H9 (cell line): ENCODE data around the gene NKX3-2. TPM values are rescaled to one million over a fixed set of nuclear protein-coding genes. Genes with fewer than 3 reads are reported as not detected.

Experiments used
- DNase-seq: peaks from one replicate; pipeline ENCODE4 v3.0.0-alpha.2; 2017
- H2AFZ ChIP-seq: one replicate; pipeline ENCODE4 v1.6.1; 2013; ENCODE audit warnings: mild to moderate bottlenecking, low read length, control low read depth, moderate library complexity
- H2AK5ac ChIP-seq: 2 replicates; pipeline ENCODE4 v1.6.1; 2013; ENCODE audit warnings: low read length, control low read depth, mixed read lengths; ENCODE audit not compliant: insufficient read length
- H2BK120ac ChIP-seq: one replicate; pipeline ENCODE4 v1.6.1; 2013; ENCODE audit warnings: low read depth, mild to moderate bottlenecking, low read length, control low read depth, inconsistent platforms; ENCODE audit not compliant: poor library complexity, severe bottlenecking
- H2BK12ac ChIP-seq: 2 replicates; pipeline ENCODE4 v1.6.1; 2013; ENCODE audit warnings: low read length, control low read depth, mixed read lengths, low read depth; ENCODE audit not compliant: insufficient read length
- H2BK15ac ChIP-seq: 2 replicates; pipeline ENCODE4 v1.6.1; 2013; ENCODE audit warnings: low read depth, low read length, control low read depth
- H2BK20ac ChIP-seq: one replicate; pipeline ENCODE4 v1.6.1; 2013; ENCODE audit warnings: low read depth, mild to moderate bottlenecking, low read length, control low read depth, inconsistent platforms; ENCODE audit not compliant: poor library complexity, severe bottlenecking
- H2BK5ac ChIP-seq: 2 replicates; pipeline ENCODE4 v1.6.1; 2013; ENCODE audit warnings: low read length, control low read depth, mixed read lengths; ENCODE audit not compliant: insufficient read length
- H3K14ac ChIP-seq: 2 replicates; pipeline ENCODE4 v1.6.1; 2013; ENCODE audit warnings: low read length, control low read depth; ENCODE audit not compliant: insufficient read depth
- H3K18ac ChIP-seq: 2 replicates; pipeline ENCODE4 v1.6.1; 2013; ENCODE audit warnings: low read depth, mild to moderate bottlenecking, mixed read lengths, low read length, control low read depth; ENCODE audit not compliant: insufficient read length
- H3K23ac ChIP-seq: 2 replicates; pipeline ENCODE4 v1.6.1; 2013; ENCODE audit warnings: low read length, control low read depth, mixed read lengths, low read depth; ENCODE audit not compliant: insufficient read length
- H3K23me2 ChIP-seq: 2 replicates; pipeline ENCODE4 v1.6.1; 2013; ENCODE audit warnings: low read depth, mild to moderate bottlenecking, mixed read lengths, low read length, control low read depth; ENCODE audit not compliant: insufficient read length, poor library complexity, severe bottlenecking
- H3K27ac ChIP-seq: 2 replicates; pipeline ENCODE4 v1.5.1; 2013; ENCODE audit warnings: low read length, control low read depth, mixed read lengths, low read depth; ENCODE audit not compliant: insufficient read length
- H3K27me3 ChIP-seq: 2 replicates; pipeline ENCODE4 v1.6.1; 2013; ENCODE audit warnings: low read length, control low read depth, inconsistent platforms; ENCODE audit not compliant: insufficient read depth
- H3K4ac ChIP-seq: 2 replicates; pipeline ENCODE4 v1.6.1; 2013; ENCODE audit warnings: low read depth, mild to moderate bottlenecking, control low read depth, inconsistent platforms, low read length, moderate library complexity
- H3K4me1 ChIP-seq: 2 replicates; pipeline ENCODE4 v1.6.1; 2013; ENCODE audit warnings: low read length, control low read depth, inconsistent platforms; ENCODE audit not compliant: insufficient read depth
- H3K4me2 ChIP-seq: 2 replicates; pipeline ENCODE4 v1.6.1; 2013; ENCODE audit warnings: low read length, control low read depth, mixed read lengths; ENCODE audit not compliant: insufficient read length, insufficient read depth
- H3K56ac ChIP-seq: 2 replicates; pipeline ENCODE4 v1.6.1; 2013; ENCODE audit warnings: low read depth, mild to moderate bottlenecking, mixed read lengths, low read length, control low read depth; ENCODE audit not compliant: insufficient read length
- H3K79me1 ChIP-seq: 2 replicates; pipeline ENCODE4 v1.6.1; 2013; ENCODE audit warnings: low read depth, mild to moderate bottlenecking, moderate library complexity, low read length, control low read depth, inconsistent platforms; ENCODE audit not compliant: insufficient read depth, poor library complexity, severe bottlenecking
- H3K79me2 ChIP-seq: 2 replicates; pipeline ENCODE4 v1.6.1; 2013; ENCODE audit warnings: low read length, control low read depth, inconsistent platforms; ENCODE audit not compliant: insufficient read depth
- H3K9ac ChIP-seq: 2 replicates; pipeline ENCODE4 v1.6.1; 2013; ENCODE audit warnings: low read length, control low read depth, mixed read lengths; ENCODE audit not compliant: insufficient read length; ENCODE audit errors: extremely low read depth
- H3K9me3 ChIP-seq: one replicate; pipeline ENCODE4 v1.6.1; 2013; ENCODE audit warnings: low read depth, low read length, inconsistent platforms; ENCODE audit not compliant: control insufficient read depth
- H3T11ph ChIP-seq: one replicate; pipeline ENCODE4 v1.6.1; 2013; ENCODE audit warnings: mild to moderate bottlenecking, low read length, control low read depth, inconsistent platforms
- H4K20me1 ChIP-seq: one replicate; pipeline ENCODE4 v1.6.1; 2013; ENCODE audit not compliant: control insufficient read depth, insufficient read length, insufficient read depth
- H4K5ac ChIP-seq: 2 replicates; pipeline ENCODE4 v1.6.1; 2013; ENCODE audit warnings: low read depth, mild to moderate bottlenecking, mixed read lengths, low read length, control low read depth; ENCODE audit not compliant: insufficient read length
- H4K8ac ChIP-seq: replicated peaks from 2 replicates; pipeline ENCODE4 v1.6.1; 2013; ENCODE audit warnings: low read length, control low read depth, mixed read lengths, low read depth; ENCODE audit not compliant: insufficient read length
- H4K91ac ChIP-seq: 2 replicates; pipeline ENCODE4 v1.6.1; 2013; ENCODE audit warnings: low read depth, mild to moderate bottlenecking, moderate library complexity, mixed read lengths, low read length, control low read depth; ENCODE audit not compliant: insufficient read length
- H3K27ac Mint-ChIP-seq, 3 experiments: 2 replicates in 2 of 3; 3 replicates in 1 of 3; pipeline ENCODE4 v1.8.0; 2020 to 2021; ENCODE audit warnings: mixed read lengths in 3 of 3, mild to moderate bottlenecking in 1 of 3, moderate library complexity in 1 of 3
- H3K27me3 Mint-ChIP-seq: 2 replicates; pipeline ENCODE4 v1.8.0; 2021; ENCODE audit warnings: low read depth, mild to moderate bottlenecking, moderate library complexity, mixed read lengths
- H3K36me3 Mint-ChIP-seq, 3 experiments: 2 replicates in 2 of 3; 3 replicates in 1 of 3; pipeline ENCODE4 v1.8.0; 2020 to 2021; ENCODE audit warnings: low read depth in 3 of 3, mixed read lengths in 3 of 3; ENCODE audit not compliant: insufficient read depth in 1 of 3
- H3K4me1 Mint-ChIP-seq, 2 experiments: 2 replicates each; pipeline ENCODE4 v1.8.0; 2020; ENCODE audit warnings: mixed read lengths in 2 of 2
- H3K4me3 Mint-ChIP-seq, 2 experiments: 2 replicates in 1 of 2; 3 replicates in 1 of 2; pipeline ENCODE4 v1.8.0; 2020 to 2021; ENCODE audit warnings: mild to moderate bottlenecking in 2 of 2, mixed read lengths in 2 of 2, moderate library complexity in 1 of 2
- H3K9me3 Mint-ChIP-seq, 2 experiments: 2 replicates in 1 of 2; 3 replicates in 1 of 2; pipeline ENCODE4 v1.8.0; 2020; ENCODE audit warnings: mild to moderate bottlenecking in 2 of 2, mixed read lengths in 2 of 2, moderate library complexity in 1 of 2
- WGBS: extraction: QIAGEN DNeasy Blood & Tissue Kit; methylation state at CpG from one replicate; pipeline ENCODE4 v1.1.7; 2013; ENCODE audit warnings: missing lambda C conversion rate, low lambda C conversion rate, mixed read lengths; ENCODE audit not compliant: insufficient read length; ENCODE audit errors: extremely low coverage; 5-methylcytosine and 5-hydroxymethylcytosine counted together
- total RNA-seq: library from RNA; stranded (reverse); gene quantifications from 2 replicates; pipeline ENCODE4 v1.2.1, GENCODE V29; 2021
- TF ChIP-seq, protein P1 (sequence below): fragments of 200-600 bp; sonication (generic); conservative IDR thresholded peaks from 3 replicates; pipeline ENCODE4 v1.8.0; 2021; ENCODE audit warnings: antibody characterized with exemption, mild to moderate bottlenecking

The NKX3-2 gene
- total RNA-seq, 1 experiment from 2014 or later: 1.9 TPM

DNA sequence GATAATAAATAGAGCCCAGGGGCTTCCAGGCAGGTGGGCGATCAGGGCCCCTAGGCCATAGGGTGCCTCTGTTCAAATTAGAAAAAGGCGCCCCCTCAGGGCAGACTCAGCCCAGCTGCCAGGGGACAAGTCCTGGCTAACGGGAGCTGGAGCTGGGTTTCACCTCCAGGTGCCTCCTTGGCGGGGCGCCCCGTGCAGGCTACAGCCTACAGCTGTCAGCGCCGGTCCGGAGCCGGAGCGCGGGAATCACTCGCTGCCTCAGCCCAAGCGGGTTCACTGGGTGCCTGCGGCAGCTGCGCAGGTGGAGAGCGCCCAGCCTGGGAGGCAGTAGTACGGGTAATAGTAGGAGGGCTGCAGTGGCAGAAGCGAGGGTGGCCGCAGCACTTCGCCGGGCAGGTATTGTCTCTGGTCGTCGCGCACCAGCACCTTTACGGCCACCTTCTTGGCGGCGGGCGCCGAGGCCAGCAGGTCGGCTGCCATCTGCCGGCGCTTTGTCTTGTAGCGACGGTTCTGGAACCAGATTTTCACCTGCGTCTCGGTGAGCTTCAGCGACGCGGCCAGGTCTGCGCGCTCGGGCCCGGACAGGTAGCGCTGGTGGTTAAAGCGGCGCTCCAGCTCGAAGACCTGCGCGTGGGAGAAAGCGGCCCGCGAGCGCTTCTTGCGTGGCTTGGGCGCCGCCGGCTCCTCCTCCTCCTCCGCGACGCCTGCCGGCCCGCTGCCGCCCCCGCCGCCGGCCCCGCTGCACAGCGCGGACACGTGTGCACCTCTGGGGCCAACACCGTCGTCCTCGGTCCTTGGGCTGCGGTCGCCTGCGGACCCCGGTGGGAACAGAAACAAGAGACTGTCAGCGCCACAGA, 2.4 kb downstream of the NKX3-2 start:
- peak; percentile 90 for DNase-seq
- Histone ChIP-seq H3K4ac (no peak overlapping the region), H2BK15ac (no peak overlapping the region), H2AFZ (no peak overlapping the region), H3K79me2 (no peaks in the 10 kb centered on the region), H4K20me1 (peaks cover 3% of the 10 kb centered on the region), H3K9me3 (no peaks in the 10 kb centered on the region), H2BK12ac (no peak overlapping the region), H4K8ac (no peak overlapping the region), H3K4me1 (no peaks in the 10 kb centered on the region), H3K56ac (no peak overlapping the region), H3K23ac (no peak overlapping the region), H2BK20ac (no peak overlapping the region), H3K9ac (no peak overlapping the region), H3K27me3 (peaks cover 86% of the 10 kb centered on the region), H3K14ac (no peak overlapping the region), H3K79me1 (no peaks in the 10 kb centered on the region), H3T11ph (no peak overlapping the region), H4K91ac (no peak overlapping the region), H2AK5ac (no peak overlapping the region), H3K23me2 (peaks cover 17% of the 10 kb centered on the region), H2BK5ac (no peak overlapping the region), H4K5ac (no peak overlapping the region), H3K27ac (no peak overlapping the region), H3K18ac (no peak overlapping the region), H2BK120ac (no peak overlapping the region), H3K4me2 (peak overlapping the region; percentile 1)
- no CpG with 5 or more reads among the region's 79 CpGs for WGBS
- Mint-ChIP-seq H3K27ac (no peak overlapping the region), H3K4me1 (peaks cover 37 to 47% of the 10 kb centered on the region in 2 experiments), H3K27me3 (peaks cover 97% of the 10 kb centered on the region), H3K9me3 (peaks cover 9% of the 10 kb centered on the region in 2 experiments; a peak in 4 of 5 replicates), H3K36me3 (no peaks in the 10 kb centered on the region; a peak in 1 of 7 replicates), H3K4me3 (peak overlapping the region; percentile 42 to 93; a peak in 4 of 5 replicates)
- TF ChIP-seq, protein P1, sequence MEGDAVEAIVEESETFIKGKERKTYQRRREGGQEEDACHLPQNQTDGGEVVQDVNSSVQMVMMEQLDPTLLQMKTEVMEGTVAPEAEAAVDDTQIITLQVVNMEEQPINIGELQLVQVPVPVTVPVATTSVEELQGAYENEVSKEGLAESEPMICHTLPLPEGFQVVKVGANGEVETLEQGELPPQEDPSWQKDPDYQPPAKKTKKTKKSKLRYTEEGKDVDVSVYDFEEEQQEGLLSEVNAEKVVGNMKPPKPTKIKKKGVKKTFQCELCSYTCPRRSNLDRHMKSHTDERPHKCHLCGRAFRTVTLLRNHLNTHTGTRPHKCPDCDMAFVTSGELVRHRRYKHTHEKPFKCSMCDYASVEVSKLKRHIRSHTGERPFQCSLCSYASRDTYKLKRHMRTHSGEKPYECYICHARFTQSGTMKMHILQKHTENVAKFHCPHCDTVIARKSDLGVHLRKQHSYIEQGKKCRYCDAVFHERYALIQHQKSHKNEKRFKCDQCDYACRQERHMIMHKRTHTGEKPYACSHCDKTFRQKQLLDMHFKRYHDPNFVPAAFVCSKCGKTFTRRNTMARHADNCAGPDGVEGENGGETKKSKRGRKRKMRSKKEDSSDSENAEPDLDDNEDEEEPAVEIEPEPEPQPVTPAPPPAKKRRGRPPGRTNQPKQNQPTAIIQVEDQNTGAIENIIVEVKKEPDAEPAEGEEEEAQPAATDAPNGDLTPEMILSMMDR: peak; percentile 53
